ENCODE results near the gene POLL.

Gene POLL

DNA sequence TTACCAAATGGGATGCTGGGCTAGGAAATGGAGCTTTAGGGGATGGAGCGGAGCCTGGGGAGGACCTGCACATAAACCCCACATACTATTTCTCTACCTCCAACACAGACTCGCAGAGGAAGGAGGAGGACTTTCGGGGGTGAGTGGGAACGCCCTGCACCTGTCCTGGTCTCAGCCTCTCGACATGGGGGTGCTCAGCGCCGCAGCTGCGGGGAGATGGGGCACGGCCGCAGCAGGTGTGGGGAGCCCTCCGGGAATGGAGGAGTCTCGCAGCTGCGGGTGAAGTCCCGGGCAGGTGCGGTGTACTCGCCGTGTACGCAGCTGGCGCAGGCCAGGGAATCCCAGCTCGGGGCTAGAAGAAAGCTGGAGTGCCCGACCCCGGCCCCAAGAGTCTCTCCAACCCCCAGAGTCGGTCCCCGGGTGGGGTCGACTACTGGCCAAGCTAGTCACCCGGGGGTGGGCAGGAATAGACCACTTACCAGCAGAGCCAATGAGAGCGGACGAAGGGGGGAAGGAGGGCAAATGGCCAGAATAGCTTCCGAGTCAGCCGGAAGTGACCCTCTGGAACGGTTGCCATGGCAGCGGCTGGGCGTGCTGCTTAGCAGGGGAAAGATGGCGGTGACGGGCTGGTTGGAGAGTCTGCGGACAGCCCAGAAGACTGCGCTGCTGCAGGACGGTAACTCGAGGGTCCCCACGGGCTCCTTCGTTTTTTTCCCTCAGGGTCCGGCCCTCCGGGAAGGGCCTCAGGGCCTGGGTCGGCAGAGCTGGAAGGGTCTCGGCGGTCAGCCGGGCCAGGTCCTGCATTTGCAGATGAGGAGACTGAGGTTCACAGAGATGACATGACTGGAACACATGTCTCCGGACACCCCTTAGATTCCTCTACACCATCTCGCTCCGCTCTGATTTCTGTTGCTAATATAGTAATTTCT is at the start of gene POLL, which contains the start of gene DPCD:
Gene POLL (minus strand): TSS at position 533 of the 929 bp plus-strand sequence. CDS start 897 bp downstream, outside the sequence.
Gene DPCD (plus strand): TSS at position 597 of the 929 bp plus-strand sequence. CDS start 16 bp downstream, at position 613.
- no peak for TF ChIP-seq GATA3 (IDR thresholded peaks at IDR 0.05; ENCODE audit: low read depth, low read length)

DNA sequence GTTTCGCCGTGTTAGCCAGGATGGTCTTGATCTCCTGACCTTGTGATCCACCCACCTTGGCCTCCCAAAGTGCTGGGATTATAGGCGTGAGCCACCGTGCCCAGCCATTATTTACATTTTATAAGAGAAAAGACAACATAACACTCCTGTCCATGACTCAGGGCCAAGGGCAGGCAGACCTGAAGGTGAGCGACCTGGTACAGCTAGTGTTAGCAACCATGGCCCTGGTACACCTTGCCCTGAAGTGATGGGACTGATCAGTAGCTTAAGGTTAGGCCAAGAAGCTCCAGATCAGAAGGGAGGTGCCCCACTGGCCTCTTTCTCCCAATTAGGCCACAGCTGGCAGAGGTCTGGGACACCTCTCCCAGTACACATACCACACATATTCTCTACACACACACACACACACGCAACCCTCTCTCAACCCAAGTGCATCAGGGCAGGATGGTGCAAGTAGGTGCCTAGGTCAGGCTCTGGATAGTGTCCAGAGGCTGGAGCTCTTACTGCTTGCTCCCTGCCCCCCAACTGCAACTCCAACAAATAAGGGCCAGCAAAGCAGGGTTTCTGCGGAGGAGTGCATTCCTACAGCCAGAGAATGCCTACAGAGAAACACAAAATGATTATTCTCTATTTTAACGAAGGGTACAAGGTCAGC is 43.9 kb upstream of the POLL start:
- TF ChIP-seq GATA3 (IDR thresholded peaks at IDR 0.05; ENCODE audit: low read depth, low read length), result no peak
- no peak for TF ChIP-seq GATA2 (IDR thresholded peaks at IDR 0.05; ENCODE audit: low read depth, low read length)

DNA sequence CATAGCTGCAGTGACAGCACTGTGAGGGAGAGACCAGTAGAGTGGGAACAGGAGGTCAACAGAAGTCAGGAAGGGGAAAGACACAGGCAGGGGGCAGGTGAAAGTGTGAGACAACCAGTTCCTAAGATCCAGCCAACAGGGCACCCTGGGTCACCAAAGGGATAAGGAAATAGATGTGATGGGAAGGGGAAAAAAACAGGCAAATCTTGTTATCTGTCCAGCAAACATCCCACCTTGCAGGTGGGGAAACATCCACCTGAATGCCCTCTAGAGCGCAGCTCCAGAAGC is 42.5 kb upstream of the POLL start:
- TF ChIP-seq GATA2 (IDR thresholded peaks at IDR 0.05; ENCODE audit: low read depth, low read length) (no peak), GATA3 (IDR thresholded peaks at IDR 0.05; ENCODE audit: low read depth, low read length) (no peak)

DNA sequence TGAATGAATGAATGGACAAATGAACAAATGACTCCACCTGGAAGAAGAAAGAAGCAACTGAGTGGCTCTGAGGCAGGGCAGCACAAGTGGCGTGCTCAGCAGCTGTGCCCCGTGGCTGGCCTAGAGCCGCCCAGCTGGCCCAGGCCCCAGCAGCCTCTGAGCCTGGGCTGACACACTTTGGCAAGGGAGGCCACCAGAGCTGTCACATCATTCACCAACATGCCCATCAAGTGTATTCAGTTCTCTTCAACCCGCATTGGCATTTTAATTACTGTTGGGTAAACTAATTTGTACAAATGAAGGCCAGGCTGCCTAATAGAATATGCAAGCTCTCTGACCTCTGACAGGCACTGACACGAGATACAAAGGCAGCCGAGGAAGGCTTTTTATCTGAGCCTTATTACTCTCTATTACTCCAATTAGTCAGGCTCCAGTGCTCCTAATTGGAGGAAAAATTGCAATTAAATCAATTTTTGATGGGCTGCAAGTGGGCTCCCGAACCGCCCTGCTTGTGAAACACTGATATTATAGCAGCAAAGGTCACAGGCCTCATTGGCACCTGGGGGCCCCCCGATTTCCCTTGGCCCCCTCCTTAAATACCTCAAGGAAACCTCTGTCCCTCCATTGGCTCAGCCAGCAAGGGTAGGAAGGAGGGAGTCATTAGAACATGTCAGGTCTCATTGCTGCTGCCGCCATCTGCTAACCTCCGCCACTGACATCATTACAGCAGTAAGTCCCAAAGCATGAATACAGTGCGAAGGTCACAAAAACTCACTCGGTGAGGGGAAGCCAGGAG is 42.0 kb upstream of the POLL start:
- TF ChIP-seq GATA2 (IDR thresholded peaks at IDR 0.05; ENCODE audit: low read depth, low read length), result no peak
- TF ChIP-seq GATA3 (IDR thresholded peaks at IDR 0.05; ENCODE audit: low read depth, low read length), result no peak

DNA sequence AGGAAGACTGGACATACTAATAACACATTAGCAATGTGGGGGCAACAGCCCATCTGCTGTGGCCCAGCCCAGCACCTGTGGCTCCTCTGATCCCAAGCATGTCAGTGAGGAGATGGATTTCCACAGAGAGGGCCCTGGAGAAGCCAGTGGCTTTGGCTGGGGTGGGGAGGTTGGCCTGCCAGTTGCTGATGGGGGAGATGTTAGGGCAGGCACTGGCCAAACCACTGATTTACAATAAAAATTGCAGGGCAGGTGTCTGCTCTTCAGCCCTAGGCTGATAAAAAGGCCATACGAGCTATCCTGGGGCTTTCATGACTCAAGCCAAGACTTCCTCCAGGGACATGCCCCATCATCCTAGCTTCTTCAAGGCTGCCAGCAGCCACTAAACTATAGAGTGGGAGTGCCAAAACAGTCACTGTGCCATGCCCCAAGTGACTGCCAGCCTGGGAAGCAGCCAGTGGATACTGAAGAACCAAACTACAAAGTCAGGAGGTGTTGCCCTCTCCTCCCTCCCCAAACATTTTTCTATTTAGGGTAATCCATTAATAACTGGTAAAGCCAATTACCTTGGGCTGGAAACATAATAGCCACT is 37.9 kb upstream of the POLL start:
- no peak for TF ChIP-seq GATA3 (IDR thresholded peaks at IDR 0.05; ENCODE audit: low read depth, low read length)
- TF ChIP-seq GATA2 (IDR thresholded peaks at IDR 0.05; ENCODE audit: low read depth, low read length), result no peak

DNA sequence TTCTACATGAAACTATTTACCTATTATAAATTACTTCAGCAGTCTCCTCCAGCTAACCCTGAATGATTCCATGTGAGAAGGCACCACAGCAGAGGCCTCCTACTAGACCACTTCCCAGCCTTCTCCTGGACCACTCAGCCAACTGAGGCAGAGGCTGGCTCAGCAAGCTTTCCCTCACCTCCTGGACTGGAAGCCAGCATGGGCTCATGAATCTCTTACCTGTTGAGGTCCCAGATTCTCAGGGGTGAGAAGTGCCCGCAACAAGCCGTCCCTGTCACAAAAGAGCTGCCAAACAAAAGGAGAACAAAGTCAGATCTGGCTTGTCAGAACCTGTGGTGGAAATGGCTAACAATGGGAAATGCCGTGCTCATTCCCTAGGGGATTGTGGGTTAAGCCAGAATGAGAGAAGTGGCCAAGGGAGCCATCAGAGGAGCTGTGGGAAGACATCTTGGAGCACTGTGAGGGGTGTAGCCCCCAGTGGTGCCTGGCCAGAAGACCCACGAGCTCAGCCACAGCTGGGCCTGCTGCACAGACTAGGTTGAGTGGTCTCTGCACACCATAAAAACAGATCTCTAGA is 36.6 kb upstream of the POLL start:
- TF ChIP-seq GATA3 (IDR thresholded peaks at IDR 0.05; ENCODE audit: low read depth, low read length) (no peak), GATA2 (IDR thresholded peaks at IDR 0.05; ENCODE audit: low read depth, low read length) (no peak)

DNA sequence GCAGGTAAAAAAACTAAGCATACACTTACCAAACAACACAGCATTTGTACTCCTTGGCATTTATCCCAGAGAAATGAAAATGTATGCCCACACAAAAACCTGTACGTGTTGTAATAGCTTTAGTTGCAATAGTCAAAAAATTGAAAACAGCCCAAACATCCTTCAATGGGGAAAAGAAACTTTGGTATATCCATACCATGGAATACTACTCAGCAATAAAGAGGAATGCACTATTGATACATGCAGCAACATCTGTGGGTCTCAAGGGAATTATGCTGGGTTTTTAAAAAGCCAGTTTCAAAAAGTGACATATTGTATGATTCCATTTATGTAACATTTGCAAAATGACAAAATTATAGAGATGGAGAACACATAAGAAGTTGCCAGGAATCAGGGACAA is 35.5 kb upstream of the POLL start:
- no peak for TF ChIP-seq GATA2 (IDR thresholded peaks at IDR 0.05; ENCODE audit: low read depth, low read length)
- no peak for TF ChIP-seq GATA3 (IDR thresholded peaks at IDR 0.05; ENCODE audit: low read depth, low read length)

DNA sequence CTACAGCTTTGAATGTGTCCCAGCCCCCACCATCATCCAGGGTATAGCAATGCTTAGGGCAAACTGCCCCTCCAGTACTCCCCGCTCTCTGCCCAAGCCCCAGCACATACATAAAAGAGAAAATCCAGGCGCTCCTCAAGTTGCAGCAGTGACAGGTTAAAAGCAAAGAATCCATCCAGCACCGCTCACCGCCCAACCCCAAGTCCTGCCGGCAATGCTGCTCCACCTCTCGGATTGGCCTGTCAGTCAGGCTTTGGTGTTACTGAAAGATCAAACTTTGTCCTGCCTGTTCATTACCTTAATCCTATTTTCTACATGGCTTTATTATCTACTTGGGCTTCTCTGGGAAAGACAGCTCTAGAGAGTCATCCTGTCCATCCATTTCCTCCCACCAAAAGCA is 31.9 kb upstream of the POLL start:
- TF ChIP-seq GATA3 (IDR thresholded peaks at IDR 0.05; ENCODE audit: low read depth, low read length) (no peak), GATA2 (IDR thresholded peaks at IDR 0.05; ENCODE audit: low read depth, low read length) (no peak)

DNA sequence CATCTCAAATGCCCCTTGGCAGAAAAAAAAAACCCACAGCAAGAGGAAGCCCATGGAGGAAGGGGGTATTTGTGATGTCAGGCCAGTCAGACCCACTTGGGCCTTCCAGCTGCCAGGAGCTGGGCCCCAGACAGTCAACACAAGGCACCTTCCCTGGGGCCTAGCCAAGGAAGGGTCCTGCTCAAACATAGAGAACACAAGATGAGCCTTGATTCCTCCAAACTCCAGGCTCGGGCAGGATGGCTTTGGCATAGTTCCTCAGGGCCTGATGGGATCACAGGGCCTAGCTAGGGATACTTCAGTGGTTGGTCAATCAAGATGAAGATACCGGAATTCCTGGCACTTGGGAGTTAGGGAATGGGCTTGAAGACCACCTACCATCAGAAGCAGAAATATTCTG is 30.8 kb upstream of the POLL start:
- no peak for TF ChIP-seq GATA2 (IDR thresholded peaks at IDR 0.05; ENCODE audit: low read depth, low read length)
- TF ChIP-seq GATA3 (IDR thresholded peaks at IDR 0.05; ENCODE audit: low read depth, low read length), result no peak

DNA sequence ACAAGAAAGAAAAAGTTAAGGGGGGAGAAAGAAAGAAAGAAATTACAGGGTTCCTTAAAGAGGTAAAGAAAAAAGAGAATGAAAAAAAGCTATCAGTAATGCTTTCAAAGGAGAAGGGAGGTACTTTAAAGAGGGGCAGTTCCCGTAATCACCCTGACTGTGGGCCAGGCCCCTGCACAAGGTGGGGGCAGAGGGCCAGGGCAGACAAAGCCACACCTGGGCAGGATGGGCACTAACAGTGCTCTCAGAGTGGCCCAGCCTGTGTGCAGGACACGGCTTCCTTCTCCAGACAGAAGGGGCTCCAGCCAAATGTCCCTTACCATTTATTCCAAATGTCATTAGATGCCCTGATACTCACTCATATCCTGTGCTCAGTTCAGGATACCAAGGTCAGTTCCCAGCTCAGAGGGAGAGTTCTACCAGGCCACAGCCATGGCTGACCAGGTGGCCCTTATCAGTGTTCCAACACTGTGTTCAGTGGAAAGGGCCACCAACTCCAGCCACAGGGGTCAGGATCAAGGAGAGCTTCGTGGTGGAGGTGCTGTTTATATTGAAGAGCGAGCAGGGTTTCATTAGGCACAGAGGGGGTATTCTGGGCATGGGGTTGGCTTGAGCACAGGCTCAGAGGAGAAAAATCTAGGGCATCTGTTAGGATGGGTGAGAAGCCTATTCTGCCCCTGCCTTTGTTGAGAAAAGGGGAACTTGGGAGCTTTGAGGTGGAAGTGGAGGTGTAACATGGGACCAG is 29.9 kb upstream of the POLL start:
- TF ChIP-seq GATA3 (IDR thresholded peaks at IDR 0.05; ENCODE audit: low read depth, low read length) (no peak), GATA2 (IDR thresholded peaks at IDR 0.05; ENCODE audit: low read depth, low read length) (no peak)

DNA sequence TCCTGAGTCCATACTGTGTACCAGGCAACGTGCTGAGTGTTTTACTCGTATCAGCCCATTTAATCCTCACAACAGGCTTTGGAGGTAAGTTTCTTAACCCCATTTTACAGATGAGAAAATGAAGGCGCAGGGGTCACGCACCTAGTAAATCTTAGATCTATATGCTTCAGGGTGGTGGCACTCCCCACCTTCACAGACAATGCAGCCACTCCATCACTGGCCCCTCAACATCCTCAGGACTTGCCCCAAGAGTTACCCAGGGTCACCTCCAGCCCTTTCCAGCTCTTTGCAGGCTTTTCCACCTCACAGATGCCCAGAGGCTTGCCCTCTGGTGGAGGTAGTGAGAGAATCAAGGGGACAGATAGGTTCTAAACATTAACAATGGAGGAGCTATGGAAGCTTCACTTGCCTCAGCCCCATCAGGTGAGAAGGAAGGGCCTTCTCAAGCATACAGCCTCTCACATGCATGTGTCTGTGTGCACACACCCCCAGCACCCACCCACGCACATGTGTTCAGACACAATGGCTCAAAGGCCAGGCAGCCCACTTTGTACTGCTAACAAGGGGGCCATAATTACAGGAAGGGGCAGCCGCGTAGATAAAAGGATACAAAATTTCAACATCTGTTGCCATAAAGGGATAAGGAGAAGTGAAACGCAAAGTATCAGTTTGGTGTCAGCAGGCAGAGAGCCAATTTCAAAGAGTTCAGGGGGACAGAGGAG is 29.2 kb upstream of the POLL start:
- TF ChIP-seq GATA3 (IDR thresholded peaks at IDR 0.05; ENCODE audit: low read depth, low read length), result no peak
- no peak for TF ChIP-seq GATA2 (IDR thresholded peaks at IDR 0.05; ENCODE audit: low read depth, low read length)

DNA sequence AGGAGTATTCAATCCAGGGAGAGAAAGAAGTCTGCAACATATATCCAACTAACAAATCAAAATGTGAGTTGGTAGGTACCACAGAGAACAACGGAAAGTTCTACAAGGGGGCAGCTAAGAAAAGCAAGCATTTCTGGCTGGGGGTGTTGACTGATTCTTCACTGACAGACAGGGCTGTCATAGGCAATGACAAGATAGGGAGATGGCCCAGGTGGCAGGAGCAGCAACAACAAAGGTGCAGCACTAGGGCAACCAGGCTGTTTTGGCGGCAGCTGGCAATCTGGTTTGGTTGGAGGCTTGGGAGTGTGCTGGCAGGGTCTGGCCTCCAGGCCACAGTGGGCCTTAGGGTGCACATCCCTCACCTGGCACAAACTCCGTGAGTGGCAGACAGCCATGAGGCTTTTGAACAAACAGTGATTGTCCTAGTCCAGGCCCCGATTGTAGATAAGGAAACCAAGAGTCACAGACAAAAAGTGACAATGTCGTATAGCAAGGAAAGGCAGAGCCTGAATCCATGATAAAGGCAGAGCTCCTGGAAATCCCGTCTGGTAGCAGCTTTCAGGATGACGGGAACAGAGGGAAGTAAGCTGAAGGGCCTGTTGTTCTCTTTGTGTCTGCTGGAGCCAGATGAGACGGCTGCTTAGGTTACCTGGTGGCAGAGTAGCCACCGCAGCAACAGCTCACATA is 28.5 kb upstream of the POLL start:
- TF ChIP-seq GATA2 (IDR thresholded peaks at IDR 0.05; ENCODE audit: low read depth, low read length), result peak; percentile 58; the same call in 1 of the 2 replicates
- no peak for TF ChIP-seq GATA3 (IDR thresholded peaks at IDR 0.05; ENCODE audit: low read depth, low read length)

All from SH-SY5Y (cell line).